NCI-H2171 (cell line): Measurements from ENCODE around the gene RAB8A.

Experiments used
- DNase-seq: peaks from one replicate; lab custom pipeline; 2025; lab: John Stamatoyannopoulos, UW

Gene RAB8A

GRCh38 chr19:16111160-16111908 is at the start of gene RAB8A:
TSS of gene RAB8A (plus strand) at chr19:16111889. CDS start at chr19:16111902, 13 bp downstream.
- DNase-seq, result peak; percentile 99

- DNase-seq, result no peak
These were observed 49.7 kb upstream of the RAB8A start for GRCh38 chr19:16061943-16062342.

GRCh38 chr19:16062789-16063188 is 48.9 kb upstream of the RAB8A start:
- no peak for DNase-seq

GRCh38 chr19:16064209-16064889 is 47.3 kb upstream of the RAB8A start:
- no peak for DNase-seq

- no peak for DNase-seq
These were observed 45.0 kb upstream of the RAB8A start for GRCh38 chr19:16066611-16067104.

DNA sequence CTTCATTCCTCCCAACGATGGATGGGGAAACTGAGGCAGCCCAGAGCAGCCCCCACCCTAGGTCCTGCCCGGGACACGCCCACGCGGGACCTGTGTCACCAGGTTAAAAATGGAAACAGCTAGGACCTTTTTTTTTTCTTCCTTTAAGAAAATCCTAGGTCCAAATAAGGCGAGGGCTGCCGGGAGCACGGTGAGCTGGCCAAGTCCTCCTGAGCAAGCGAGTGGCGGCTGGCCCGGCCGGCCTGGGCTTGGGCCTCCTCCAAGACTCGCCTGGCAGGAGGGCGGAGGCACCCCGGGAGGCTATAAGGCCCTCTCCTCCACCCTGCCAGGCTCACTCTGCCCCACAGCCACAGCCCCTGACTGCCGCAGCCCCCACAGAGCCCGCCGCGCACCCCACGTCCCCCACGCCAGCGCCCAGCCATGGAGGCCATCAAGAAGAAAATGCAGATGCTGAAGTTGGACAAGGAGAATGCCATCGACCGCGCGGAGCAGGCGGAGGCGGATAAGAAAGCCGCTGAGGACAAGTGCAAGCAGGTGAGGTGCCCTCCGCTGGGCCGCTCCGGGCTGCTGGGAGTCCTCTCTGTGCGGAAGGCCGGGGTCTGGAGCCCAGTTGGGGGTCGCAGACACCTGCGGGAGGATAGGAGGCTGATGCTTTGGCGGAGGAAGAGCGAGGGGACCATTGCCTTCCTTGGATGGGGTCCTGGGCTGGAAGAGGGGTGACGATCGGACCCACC is 44.3 kb upstream of the RAB8A start:
- DNase-seq, result no peak

DNA sequence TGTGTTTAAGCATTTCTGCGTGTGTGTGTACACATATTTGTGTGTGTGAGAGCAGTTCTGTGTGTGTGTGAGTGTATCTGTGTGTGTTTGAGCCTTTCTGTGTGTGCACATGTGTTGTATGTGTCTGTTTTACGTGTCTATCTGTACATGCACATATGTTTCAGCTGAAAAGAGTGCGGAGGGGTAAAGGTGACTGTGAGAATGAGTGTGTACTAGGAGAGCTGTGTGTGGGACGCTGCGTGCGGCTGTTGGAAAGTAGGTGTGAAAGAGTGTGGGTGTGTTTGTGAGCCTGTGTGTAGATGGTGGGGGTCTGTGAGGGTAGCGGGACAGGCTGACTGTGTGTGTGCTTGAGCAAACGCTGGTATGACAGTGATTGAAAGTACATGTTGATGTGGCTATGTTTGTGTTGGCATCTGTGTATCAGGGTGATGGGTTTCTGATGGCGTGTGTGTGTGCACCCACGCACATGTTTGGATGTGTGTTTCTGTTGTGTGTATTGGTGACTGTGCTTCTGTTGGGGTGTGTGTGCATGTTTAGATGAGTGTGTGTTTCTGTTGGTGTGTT is 42.9 kb upstream of the RAB8A start:
- no peak for DNase-seq

DNA sequence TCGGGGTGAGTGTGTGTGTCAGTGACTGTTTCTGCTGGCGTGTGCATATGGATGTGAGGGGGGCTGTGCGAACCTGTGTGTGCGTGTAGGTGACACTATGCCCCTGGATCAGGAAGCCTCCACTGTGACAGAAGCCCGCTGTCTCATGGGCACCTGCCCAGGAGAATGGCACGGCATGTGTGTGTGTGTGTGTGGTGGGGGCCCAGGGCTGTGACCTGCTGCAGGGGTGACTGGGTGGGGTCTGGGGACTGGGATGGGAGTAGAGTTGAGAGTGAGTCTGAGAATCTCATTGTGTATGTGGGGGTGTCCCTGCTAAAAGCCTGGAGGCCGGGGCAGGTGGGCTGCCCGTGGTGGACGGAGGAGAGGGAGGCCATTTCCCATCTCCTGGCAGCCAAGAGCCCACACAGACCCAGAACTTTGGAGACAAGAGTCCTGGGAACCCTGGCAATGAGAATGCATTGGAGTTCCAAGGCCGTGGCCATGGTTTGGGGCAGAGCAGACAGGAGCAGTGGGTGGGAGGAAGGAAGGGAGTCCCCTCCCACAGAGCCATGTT is 41.8 kb upstream of the RAB8A start:
- no peak for DNase-seq

DNA sequence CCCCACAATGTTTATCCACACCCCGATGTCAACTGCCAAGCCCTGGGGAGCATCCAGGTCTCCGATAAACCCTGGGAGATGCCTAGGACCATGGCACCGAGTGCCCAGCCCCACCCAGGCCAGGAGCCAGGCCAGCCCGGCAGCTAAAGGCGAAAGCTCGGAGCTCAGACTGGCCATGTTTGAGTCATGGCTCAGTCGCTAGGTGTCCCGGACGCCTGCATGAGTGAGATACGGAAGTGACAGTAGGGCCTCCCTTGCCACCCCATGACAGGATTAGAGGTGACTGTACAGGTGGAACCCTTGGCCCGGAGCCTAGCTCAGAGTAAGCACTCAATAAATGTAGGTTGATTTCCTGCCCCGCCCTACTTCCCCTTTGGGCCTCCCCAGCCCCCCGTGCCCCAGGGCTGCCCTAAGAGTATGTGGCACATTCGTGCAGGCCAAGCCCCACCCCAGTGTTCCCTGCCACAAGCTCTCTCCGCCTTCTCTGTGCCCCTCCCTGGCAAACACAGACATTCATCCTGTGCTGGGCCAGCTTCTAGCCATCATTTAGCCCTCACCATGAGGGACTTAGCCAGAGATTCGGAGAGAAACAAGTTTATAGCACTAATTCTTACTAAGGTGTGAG is 41.2 kb upstream of the RAB8A start:
- DNase-seq, result no peak

DNA sequence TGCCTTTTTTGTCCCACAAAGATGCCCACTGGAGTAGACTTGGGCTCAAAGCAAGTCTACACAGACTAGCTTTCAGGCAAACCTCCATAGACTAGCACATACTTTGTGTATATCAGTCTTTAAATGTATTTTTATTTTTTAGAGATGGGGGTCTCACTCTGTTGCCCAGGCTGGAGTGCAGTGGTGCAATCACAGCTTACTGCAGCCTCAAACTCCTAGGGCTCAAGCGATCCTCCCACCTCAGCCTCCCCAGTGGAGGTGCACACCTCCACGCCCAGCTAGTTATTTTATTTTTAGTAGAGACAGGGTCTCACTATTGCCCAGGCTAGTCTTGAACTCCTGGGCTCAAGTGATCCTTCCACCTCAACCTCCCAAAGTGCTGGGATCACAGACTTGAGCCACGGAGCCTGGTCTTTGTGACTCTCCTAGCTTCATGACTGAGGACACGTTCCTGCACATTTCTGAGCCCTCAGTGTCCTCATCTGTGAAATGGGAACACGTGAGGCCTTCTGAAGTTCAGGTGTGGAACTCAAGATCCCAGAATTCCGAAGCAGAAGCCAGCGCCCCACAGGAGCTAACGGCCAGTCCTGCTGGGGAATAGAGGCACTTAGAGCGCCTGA is 40.5 kb upstream of the RAB8A start:
- DNase-seq, result no peak

- DNase-seq, result no peak
These were observed 38.2 kb upstream of the RAB8A start for GRCh38 chr19:16073481-16073880.

GRCh38 chr19:16073988-16074387 is 37.7 kb upstream of the RAB8A start:
- no peak for DNase-seq

DNA sequence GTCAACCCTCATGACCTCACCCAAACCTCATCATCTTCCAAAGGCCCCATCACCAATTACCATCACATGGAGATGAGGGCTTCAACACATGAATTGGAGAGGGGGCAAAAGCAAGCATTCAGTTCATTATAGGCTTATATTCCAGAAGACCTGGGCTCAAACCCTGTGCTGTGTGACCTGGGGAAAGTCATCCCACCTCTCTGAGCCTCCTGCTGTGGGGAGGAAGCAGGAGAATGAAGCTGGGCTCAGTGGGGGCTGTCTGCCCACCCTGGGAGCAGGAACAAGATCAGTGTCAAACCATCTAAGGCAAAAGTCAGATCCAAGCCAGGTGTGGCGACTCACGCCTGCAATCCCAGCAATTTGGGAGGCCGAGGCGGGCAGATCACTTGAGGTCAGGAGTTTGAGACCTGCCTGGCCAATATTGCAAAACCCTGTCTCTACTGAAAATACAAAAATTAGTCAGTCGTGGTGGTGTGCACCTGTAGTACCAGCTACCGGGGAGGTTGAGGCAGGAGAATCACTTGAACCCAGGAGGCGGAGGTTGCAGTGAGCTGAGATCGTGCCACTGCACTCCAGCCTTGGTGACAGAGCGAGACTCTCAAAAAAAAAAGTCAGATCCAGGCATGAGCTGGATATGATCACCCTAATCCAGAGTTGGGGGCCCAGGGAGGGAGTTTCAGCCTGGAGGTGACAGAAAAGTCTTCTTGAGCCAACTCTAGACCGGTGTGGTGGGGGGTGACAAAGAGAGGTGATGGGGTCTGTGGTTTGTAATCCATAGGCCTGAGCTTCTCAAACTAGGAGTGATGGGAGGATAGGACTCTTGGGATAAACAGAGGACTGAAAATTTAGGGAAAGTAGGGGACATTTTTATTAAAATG is 37.0 kb upstream of the RAB8A start:
- DNase-seq, result no peak

DNA sequence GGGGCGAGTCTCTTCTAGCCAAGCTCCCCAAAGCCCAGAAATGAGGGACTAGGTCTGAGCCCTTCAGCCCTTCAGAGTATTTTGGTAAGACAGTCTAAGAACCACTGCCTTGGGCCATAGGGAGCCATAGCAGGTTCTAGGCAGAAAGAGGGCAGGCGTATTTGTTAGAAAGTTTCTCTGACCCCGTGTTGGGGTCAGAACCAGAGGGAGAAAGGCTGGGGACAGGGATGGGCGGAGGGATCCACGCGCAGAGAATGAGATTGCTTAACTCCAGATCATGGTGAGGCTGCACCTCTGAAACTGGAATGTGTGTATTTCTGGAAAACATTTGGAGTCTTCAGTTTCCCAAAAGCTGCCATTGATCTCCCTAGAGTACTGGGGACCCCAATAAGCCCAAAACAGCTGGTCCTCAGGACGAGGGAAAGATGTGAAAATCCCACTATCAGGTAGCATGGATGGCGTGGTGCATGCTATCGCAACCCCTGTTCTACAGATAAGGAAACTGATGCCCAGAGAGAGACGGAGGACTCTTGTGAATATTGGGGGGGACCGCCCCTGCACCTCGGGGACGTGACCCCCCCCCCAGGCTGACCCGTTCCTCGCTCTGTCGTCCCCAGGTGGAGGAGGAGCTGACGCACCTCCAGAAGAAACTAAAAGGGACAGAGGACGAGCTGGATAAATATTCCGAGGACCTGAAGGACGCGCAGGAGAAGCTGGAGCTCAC is 36.1 kb upstream of the RAB8A start:
- no peak for DNase-seq

GRCh38 chr19:16076154-16076957 is 35.3 kb upstream of the RAB8A start, which contains the start of gene TPM4:
TSS of gene TPM4 (plus strand) at chr19:16076495. CDS start at chr19:16076566, 71 bp downstream.
- DNase-seq, result peak; percentile 41

DNA sequence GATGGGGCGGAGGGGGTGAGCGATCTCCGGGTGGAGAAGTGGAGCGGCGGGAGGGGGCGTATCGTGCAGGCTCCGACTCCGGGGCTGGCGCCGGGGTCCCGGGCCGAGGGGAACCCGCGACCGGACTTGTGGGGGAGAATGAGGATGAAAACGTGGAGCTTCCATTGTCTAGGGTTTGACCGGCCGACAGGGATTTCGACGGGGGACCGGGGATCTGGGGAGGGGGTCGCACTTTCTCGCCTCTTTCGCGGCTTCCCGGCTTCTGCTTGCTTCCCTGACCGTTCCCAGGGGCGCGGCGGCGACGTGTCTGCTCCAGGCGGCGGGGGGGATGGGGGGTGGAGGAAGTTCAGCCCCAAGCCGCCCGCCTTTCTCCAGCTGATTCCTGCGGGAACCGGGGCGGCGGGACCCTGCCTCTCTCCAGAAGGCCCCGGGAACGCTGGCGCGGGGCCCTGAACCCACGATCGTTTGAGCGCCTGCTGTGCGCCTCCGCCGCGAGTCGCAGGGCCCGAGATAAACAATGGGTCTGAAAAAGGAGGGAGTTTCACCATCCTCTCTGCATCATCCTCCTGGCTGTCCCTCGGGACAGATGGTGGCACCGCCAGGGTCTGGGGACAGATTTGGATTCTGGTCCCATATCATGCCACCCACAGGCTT is 34.6 kb upstream of the RAB8A start:
- DNase-seq, result peak; percentile 64

- no peak for DNase-seq
These were observed 33.5 kb upstream of the RAB8A start for GRCh38 chr19:16077984-16078758.
